SKM-1 (cell line): ENCODE measurements around the gene IFNK.

Experiments
- DNase-seq: peaks from one replicate; lab custom pipeline; 2025; ENCODE audit not compliant: unreplicated experiment; lab: John Stamatoyannopoulos, UW

IFNK gene

GRCh38 chr9:27510780-27511179 is 13.3 kb upstream of the IFNK start:
- no peak for DNase-seq

GRCh38 chr9:27511771-27512170 is 12.3 kb upstream of the IFNK start:
- DNase-seq: no peak

GRCh38 chr9:27514551-27514950 is 9.5 kb upstream of the IFNK start:
- DNase-seq: no peak

GRCh38 chr9:27518006-27518405 is 6.1 kb upstream of the IFNK start:
- no peak for DNase-seq

- DNase-seq: no peak
Observed at GRCh38 chr9:27518809-27519208, 5.3 kb upstream of the IFNK start.

- no peak for DNase-seq
Observed at GRCh38 chr9:27519466-27520465, 4.3 kb upstream of the IFNK start.

GRCh38 chr9:27520986-27521385 is 3.1 kb upstream of the IFNK start:
- DNase-seq: no peak

- DNase-seq: no peak
Observed at GRCh38 chr9:27523141-27523540, 949 bp upstream of the IFNK start.

- DNase-seq: no peak
Observed at GRCh38 chr9:27527702-27528075, 3.6 kb downstream of the IFNK start.

GRCh38 chr9:27528076-27528885 is 4.2 kb downstream of the IFNK start:
- DNase-seq: peak; percentile 18

- DNase-seq: peak; percentile 8
Observed at GRCh38 chr9:27528886-27529315, 4.8 kb downstream of the IFNK start.

GRCh38 chr9:27529316-27530278 is 5.5 kb downstream of the IFNK start, which contains the start of gene MOB3B:
Gene MOB3B (minus strand): TSS chr9:27529814. CDS start chr9:27455550, 74,264 bp downstream.
- peak; percentile 48 for DNase-seq

GRCh38 chr9:27530915-27531755 is 7.0 kb downstream of the IFNK start:
- DNase-seq: no peak

GRCh38 chr9:27532046-27532445 is 8.0 kb downstream of the IFNK start:
- DNase-seq: no peak

- DNase-seq: no peak
Observed at GRCh38 chr9:27533311-27533710, 9.2 kb downstream of the IFNK start.

GRCh38 chr9:27534131-27534530 is 10.0 kb downstream of the IFNK start:
- DNase-seq: no peak

GRCh38 chr9:27534658-27535209 is 10.6 kb downstream of the IFNK start:
- no peak for DNase-seq

- DNase-seq: peak; percentile 1
Observed at GRCh38 chr9:27535701-27536118, 11.6 kb downstream of the IFNK start.

- no peak for DNase-seq
Observed at GRCh38 chr9:27536168-27536567, 12.1 kb downstream of the IFNK start.
